Medulla oblongata (tissue), 1 donor: ENCODE data around the gene GTF3C6.
"Not testable (repeated sequence)": the region's sequence is repeated elsewhere in the genome, so short reads cannot be mapped to it uniquely, and the experiment has no call there.

Experiments used
- DNase-seq: peaks from one replicate; pipeline ENCODE4 v3.0.0-alpha.2; 2015; ENCODE audit errors: extremely low spot score

Gene GTF3C6, protein sequence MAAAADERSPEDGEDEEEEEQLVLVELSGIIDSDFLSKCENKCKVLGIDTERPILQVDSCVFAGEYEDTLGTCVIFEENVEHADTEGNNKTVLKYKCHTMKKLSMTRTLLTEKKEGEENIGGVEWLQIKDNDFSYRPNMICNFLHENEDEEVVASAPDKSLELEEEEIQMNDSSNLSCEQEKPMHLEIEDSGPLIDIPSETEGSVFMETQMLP

GRCh38 chr6:110958329-110959192 is at the start of gene GTF3C6:
GTF3C6 (plus strand) TSS chr6:110958706; CDS start chr6:110958770, 64 bp downstream.
- DNase-seq, result peak; percentile 96

- DNase-seq, result no peak
These were observed 27.7 kb upstream of the GTF3C6 start for GRCh38 chr6:110930781-110931180.

DNA sequence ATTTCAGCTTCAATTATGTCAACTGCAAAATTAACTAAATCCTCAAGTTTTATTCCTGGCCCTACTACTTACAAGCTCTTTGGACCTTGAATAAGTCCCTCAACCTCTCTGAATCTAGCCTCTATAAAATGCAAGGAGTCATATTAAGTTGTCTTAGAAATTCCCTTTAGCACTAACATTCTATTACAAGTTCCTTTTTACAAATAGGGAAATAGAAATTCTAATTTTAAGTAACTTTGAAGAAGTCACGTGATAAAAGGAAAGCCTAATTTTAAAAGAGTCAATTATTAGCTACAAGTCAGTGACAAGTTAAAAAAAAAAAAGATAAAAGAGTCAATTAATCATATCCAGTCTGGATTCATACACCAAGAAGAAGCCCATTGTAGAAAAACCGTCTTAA is 24.6 kb upstream of the GTF3C6 start:
- DNase-seq, result no peak

GRCh38 chr6:110934381-110934898 is 24.1 kb upstream of the GTF3C6 start:
- no peak for DNase-seq

DNA sequence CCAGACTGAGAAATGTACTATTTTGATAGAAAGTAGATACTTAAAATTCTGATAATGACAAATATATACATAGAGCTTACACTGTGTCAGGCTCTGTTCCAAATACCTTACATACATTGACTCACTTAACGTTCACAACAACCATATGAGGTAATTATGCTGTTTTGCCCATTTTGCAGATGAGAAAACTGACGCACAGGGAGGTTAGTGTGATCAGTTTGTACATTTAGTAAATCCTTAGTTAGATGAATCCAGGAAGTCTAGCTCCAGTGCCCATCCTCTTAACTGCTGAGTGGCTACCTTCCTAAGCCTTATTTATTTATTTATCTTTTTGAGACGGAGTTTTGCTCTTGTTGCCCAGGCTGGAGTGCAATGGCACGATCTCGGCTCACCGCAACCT is 23.3 kb upstream of the GTF3C6 start:
- no peak for DNase-seq

- no peak for DNase-seq
These were observed 20.3 kb upstream of the GTF3C6 start for GRCh38 chr6:110938171-110938570.

- DNase-seq, result no peak
These were observed 18.9 kb upstream of the GTF3C6 start for GRCh38 chr6:110939429-110940200.

DNA sequence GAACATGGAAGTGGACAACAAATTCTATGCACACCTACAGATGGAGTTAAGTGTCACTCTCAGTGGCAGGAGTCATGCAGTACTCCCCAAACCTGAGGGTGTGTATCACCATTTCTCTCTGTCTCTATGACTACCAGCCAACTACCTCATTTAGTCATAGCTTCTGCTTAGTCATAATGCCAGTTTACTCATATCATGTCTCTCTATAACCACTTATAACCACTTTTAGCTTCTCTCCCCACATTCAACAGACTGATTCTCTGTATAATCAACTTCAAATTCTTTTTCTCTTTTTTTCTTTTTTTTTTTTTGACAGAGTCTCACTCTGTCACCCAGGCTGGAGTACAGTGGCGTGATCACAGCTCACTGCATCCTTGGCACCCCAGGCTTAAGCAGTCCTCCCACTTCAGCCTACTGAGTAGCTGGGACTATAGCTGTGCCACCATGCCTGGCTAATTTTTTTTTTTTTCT is 13.8 kb upstream of the GTF3C6 start:
- DNase-seq, result no peak

- no peak for DNase-seq
These were observed 12.0 kb upstream of the GTF3C6 start for GRCh38 chr6:110946498-110946897.

GRCh38 chr6:110949679-110950285 is 8.7 kb upstream of the GTF3C6 start:
- DNase-seq, result peak; percentile 50

DNA sequence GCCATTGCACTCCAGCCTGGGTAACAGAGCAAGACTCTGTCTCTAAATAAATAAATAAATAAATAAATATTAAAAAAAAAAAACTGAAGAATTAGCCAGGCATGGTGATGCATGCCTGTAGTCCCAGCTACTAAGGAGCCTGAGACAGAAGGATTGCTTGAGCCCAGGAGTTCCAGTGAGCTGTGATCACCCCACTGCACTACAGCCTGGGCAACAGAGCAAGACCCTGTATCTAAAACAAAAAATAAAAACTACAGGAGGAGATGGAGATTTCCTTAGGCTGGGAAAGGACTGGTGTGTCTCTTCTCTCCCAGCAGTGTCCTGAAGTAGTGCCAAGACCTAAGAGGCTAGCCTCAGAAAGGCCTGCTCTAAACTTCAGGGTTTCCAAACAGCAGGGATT is 8.1 kb upstream of the GTF3C6 start:
- DNase-seq, result no peak

GRCh38 chr6:110951008-110951407 is 7.5 kb upstream of the GTF3C6 start:
- DNase-seq, result no peak

GRCh38 chr6:110951986-110952794 is 6.3 kb upstream of the GTF3C6 start:
- DNase-seq, result no peak

DNA sequence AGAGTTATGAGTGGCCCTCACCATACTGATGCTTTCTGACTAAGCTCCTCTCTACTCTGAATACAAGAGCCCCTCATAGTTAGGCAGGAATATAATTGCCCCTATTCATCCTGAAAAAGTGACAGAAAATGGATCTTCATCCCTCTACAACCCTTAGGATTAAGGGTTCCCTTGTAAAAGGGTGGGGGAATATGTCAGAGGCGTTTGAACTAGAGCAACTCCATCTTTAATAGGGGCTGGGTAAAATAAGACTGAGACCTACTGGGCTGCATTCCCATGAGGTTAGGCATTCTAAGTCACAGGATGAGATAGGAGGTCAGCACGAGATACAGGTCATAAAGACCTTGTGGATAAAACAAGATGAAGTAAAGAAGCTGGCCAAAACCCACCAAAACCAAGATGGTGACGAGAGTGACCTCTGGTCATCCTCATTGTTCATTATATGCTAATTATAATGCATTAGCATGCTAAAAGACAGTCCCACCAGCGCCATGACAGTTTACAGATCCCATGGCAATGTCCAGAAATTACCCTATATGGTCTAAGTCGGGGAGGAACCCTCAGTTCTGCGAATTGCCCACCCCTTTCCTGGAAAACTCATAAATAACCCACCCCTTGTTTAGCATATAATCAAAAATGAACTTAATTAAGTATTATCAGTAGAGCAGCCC is 4.7 kb upstream of the GTF3C6 start:
- no peak for DNase-seq

GRCh38 chr6:110960014-110960390 is 1.5 kb downstream of the GTF3C6 start:
- DNase-seq, result no peak

DNA sequence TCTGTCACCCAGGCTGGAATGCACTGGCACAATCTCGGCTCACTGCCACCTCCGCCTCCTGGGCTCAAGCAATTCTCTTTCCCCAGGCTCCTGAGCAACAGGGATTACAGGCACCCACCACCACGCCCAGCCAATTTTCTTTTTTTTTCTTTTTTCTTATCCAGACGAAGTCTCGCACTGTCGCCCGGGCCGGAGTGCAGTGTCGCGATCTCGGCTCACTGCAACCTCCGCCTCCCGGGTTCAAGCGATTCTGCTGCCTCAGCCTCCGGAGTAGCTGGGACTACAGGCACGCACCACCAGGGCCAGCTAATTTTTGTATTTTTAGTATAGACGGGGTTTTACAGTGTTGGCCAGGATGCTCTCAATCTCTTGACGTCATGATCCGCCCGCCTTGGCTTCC is 4.1 kb downstream of the GTF3C6 start:
- DNase-seq, result not testable (repeated sequence)

- DNase-seq, result no peak
These were observed 7.2 kb downstream of the GTF3C6 start for GRCh38 chr6:110965629-110966229.

DNA sequence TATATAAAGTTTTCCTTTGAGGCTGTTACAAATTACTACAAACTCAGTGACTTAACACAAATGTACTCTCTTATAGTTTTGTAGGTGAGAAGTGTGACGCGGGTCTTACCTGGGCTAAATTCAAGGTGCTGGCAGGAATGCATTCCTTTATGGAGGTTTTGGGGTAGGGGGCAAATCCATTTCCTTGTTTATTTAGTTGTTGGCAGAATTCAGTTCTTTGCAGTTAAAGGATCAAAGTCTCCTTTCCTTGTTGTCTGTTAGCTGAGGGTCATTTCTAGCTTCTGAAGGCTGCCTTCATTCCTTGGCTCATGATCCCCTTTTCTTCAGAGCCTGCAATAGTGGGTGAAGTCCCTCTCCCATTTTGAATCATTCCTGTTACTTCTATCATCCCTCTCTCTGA is 10.2 kb downstream of the GTF3C6 start:
- DNase-seq, result not testable (repeated sequence)

DNA sequence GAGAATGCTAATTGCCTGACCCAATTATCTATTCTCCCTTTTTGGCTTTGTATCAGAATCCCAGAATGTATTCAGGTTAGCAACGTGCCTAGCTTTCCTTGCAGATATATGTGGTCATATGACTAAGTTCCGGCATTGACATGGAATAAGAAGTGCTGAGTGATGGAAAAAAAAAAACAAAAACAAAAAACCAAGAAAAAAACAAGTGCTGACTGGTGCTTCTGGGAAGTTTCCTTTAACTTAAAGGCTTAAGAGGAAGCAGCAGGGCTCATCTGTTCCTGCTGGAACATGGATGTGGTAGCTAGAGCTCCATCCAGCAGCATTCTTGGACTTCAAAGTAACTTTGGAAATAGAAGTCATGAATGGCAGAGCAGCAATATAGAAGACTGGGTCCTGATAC is 13.0 kb downstream of the GTF3C6 start:
- no peak for DNase-seq

- no peak for DNase-seq
These were observed 18.1 kb downstream of the GTF3C6 start for GRCh38 chr6:110976575-110976974.
